ENCODE measurements around the gene CDH13.

The CDH13 gene

DNA sequence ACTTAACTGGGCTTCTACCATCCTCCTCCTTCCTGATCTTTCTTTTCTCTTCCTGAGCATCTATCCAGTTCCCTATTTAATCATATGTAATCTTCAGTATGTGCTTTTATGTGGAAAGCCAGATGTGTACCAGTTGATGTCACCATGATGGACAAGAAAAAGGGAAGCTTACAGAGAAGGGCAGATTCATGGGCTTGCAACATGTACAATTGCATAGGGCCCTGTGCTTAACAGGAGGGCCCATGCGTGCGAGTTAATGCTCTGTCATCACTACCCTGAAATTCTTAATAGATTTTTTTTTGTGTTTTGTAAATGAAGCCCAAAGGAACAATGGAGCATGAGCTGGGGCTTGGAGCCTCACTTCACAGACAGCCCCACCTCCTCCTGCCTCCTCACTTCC is 124.3 kb downstream of the CDH13 start:
- no peak for FAIRE-seq

DNA sequence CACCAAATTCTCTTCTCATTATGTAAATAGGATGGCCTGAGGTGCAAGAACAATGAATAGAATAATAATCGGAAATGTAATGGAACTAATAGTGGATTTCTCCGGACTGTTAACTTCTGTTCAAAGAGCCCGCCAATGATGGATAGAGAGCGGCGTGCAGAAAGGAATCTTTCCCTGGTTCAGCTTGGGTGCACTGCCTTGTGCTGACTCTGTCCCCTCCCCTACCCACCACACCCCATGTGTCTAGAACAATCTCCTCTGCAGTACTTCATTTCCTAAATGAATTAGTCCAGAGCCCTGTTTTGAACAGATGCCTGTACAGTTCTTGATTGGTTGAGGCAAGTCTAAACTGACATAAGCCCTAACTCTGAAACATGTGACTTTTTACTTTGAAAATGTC is 125.4 kb downstream of the CDH13 start:
- no peak for FAIRE-seq

DNA sequence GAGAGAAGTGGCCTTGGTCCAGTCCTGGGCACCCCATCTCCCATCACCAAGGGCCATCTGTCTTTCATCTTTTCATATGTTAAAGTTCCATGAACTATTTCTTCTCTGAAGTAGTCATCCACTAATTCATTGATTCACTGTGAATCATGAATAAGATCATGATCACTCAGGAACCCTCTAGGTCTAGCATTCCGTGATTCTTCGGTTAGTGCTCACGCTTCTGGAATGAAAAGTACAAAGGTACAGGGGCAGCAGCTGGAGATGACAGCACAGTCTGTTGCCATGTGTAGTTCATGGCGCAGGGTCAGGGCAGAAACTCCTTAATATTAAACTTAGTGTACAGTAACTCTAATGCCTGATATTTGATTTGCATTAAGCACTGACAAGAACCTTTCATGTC is 127.1 kb downstream of the CDH13 start:
- no peak for FAIRE-seq

DNA sequence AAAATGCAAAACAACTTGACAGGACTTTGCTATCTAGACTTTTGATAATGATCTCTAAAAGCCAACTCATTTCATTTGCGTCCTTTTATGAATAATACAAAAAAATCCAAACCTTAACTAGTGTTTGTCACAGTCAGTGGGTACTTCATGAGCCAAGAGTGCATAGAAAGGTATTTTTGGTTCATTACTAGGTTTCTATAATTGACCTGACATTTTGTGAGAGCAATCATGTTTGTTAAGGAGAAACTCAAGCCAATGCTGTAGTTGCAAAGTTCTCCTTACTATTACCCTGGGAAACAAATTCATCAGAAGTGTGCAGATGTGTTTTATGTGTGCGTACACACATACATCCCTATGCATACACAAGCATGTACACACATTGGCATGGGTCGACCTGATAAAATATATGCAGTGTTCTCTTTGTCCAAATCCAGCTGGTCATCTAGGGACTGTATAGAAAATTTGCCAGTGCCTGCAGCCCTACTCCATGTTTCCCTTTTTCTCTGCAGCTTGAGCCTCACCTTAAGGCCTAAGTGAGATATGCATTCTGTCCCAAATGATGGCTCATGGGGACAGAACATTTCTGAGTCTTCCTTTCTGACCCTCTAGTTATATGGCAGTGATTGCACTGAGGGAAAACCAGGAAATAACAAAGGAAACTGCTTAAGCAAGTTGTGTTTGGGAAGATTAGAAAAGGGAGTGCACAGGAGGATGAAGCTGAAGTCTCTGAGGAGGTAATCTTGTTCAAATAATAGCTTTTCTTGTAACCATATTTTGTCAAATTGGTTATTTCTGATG is 128.1 kb downstream of the CDH13 start:
- FAIRE-seq = no peak

DNA sequence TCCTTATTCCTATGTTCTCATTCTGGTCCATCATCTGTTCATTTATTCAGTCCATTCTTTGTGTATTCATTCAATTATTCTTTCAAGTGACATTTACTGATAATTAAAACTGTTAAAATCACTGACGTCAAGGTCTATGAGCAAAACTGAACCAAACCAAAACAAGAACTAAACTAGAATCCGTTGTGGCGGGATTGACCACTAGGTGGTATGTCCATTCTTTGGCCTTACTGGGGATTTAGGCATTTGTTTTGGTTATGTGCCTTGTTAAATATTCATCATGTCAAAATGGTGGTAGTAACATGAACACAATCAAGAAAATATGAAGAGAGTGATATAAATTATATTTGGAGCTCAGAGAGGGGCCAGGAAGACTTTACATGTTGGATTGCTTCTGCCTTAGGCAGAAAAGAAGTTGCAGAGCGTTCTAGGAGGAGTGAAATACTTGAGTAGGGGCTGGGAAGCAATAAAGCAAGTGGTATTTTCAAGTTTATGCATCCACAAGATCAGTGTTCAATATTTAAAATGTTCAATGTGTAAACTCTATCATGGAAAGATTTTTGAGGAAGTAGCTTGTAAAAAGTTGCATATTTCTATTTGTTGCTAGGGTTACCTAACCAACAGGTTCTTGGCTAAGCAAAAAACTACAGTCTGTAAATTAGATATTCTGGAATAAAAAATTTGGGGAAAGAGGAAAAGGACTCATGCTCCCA is 129.0 kb downstream of the CDH13 start:
- FAIRE-seq = no peak

DNA sequence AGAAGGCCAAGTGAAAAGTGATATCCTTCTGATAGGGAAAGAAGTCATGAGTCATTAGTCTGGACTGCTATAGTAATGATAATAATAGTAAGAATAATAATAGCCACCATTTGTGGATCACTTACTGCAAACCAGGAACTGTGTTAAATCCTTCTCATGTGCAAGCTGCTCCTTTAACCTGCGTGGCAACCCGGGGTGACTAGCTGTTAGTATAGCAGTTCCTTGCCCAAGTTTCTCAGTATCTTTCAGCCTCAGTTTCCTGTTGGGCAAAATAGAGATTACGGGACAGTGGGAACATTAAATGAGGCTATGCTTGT is 129.5 kb downstream of the CDH13 start:
- FAIRE-seq = no peak

DNA sequence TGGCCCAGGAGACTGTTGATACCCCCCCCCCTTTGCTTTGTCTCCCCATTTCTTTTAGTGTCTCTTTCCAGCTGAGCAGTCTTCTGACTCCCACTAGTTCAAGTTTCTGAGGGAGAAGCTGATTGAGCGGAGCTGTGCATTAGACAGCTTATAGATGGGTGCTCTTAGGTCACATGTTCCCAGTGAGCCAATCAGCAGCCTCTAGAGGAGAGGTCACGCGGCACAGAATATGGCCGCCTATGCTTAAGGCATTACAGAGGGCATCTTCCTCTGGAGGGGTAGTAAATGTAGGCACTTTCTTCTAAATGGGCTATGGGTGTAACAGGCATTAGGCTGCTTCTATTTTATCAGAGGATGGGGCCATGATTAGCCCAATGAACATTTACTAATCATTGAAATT is 131.6 kb downstream of the CDH13 start:
- no peak for FAIRE-seq

DNA sequence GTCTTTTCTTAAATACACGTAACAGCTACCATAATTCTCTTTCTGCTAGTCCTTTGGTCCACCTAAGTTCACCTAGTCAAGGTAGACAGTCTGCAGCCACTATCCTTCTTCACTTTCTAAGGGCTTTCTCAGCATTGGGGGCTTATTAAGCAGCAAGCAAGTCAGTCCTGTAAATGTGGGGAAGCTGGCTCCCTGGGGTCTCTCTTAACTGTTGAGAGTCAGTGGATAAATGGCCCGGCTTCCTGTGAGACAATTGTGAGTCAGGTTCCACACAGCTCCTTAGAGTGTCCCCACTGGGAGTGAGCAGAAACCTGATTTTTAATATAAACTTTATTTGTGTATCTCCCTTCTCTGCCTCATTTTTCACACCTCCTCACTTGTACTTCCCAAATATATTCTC is 132.1 kb downstream of the CDH13 start:
- FAIRE-seq = no peak

DNA sequence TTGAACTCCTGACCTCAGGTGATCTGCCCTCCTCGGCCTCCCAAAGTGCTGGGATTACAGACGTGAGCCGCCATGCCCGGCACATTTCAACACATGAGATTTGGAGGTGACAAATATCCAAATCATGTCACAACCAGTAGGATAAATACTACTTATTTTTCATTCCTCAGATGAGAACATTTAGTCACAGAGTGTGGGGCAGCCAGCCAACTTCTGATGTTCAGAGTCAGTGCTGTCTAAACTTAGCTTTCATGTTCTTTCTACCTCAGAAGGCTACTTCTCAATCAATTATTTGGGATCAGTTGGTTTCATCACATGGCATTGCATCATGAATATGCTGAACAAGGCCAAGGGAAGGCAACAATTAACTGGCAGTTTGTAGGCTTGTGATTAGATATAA is 134.5 kb downstream of the CDH13 start:
- FAIRE-seq = no peak

DNA sequence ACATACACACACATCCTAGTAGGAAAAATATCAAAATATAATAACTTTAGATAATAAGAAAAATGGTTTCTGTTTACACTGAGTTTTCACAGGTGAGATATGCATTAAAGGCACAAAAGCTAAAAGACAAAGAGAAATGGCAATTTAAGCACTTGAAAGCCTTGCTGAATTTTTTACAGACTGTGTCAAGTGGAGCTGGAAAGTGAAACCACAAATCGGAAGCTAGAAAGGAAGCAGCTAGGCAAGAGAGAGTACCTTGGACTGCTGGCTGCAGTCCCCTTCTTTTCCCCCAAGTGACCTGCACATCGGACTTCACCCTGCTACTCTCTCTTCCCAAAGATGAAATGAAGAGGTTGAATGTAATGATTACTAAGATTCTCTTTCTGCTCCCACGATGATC is 135.1 kb downstream of the CDH13 start:
- FAIRE-seq = no peak

DNA sequence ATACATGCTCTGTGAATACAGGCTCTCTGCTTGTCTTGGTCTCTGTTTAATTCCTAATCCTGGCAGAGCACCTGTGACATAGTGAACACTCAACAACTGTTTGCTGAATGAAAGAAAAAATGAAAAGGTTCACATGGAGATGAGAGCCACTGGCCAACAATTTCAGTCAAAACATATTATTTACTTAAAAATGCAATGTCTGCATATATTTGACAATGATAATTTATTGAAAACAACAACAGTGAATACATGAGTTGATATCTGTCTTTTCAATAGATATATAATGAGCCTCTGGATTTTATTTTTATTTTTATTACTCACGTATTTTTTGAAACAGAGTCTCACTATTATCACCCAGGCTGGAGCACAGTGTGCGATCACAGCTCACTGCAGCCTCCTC is 136.6 kb downstream of the CDH13 start:
- no peak for FAIRE-seq

DNA sequence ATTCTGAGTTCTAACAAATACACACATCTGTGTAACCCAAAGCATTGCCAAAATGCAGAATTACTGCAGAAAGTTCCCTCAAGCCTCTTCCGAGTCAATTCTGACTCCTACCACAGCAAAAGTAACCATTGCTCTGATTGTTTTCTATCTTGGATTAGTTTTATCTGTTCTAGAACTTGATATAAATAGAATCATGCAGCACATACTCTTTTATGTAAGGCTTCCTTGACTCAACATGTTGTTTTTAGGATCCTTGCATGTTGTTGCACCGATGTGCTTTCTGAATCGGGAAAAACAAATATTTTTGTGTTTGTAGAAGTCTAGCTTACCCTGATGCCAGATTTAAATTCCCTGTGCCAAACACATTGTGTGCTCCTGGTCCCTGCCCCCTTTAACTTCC is 140.4 kb downstream of the CDH13 start:
- FAIRE-seq = no peak

DNA sequence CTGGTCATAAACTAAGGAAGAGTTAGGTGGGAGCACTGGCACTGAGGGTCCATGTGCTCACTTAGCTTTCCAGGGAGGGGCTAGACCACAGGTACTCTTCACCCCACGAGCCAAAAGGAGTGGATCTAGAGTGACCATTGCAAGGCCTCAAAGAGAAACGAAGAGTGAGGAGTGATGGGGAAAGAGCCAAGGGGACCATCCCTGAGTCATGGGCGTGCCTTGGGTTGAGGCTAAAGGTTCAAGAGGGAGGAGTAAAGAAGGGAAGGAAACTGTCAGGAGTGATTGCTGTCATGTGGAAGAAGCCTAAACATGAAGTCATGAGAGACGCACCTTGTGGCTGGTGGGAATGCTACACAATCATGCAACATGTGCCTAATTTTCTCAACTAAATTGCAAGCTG is 141.0 kb downstream of the CDH13 start:
- FAIRE-seq = no peak

DNA sequence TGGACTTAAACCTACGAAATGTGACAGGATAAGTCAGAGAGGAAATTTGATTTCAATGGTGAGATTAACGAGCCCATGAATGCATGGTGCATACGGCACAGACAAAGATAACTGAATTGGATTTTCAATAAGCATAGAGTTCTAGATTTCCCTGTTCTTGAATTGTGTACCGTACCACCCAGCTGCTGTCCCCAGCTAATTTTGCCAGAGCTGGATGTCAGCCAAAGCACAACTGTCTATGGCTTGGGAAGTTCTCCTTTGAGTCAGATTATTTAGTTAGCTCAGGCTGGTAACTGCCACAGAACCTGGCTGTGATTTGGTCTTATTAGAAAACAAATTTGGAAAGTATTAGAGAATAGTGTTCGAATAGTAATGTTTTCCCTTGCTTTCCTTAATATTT is 143.1 kb downstream of the CDH13 start:
- FAIRE-seq = no peak

DNA sequence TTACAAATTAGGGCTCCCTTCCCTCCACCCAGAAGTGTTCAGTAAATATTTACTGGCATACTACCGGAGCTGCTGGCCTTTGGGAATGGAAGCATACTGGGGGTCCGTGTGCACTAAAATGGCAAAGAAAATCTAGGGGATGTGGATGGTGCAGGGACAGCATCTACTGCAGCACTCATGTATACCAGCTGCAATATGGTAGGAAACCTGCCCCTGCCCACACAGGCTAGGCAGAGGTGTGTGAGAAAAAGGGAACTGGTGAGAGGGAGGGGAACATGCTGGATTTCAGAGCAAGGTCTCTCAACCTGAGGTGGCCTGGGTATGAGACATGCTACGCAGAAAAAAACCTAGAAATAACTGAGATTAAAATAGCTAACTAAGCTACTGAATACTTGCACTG is 145.4 kb downstream of the CDH13 start:
- FAIRE-seq = no peak

DNA sequence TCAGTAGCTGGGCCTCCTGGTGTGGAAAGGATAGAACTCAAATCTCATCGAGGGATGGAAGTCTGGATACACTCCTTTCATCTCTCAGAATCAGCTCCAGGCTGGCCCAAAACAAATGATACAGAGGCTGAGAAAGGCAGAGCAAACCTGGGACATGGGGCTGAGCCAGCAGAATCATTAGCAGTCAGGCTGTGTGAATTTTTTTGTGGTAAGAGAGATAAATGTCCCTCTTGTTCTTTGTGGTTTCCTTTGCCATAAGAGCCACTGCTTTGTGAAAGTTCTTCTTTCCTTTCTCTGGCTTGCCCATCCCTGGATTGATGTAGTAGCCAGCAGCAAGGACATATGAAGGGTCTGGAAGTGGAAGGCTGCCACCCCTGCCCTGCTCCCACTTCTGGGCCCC is 146.2 kb downstream of the CDH13 start:
- FAIRE-seq = no peak

DNA sequence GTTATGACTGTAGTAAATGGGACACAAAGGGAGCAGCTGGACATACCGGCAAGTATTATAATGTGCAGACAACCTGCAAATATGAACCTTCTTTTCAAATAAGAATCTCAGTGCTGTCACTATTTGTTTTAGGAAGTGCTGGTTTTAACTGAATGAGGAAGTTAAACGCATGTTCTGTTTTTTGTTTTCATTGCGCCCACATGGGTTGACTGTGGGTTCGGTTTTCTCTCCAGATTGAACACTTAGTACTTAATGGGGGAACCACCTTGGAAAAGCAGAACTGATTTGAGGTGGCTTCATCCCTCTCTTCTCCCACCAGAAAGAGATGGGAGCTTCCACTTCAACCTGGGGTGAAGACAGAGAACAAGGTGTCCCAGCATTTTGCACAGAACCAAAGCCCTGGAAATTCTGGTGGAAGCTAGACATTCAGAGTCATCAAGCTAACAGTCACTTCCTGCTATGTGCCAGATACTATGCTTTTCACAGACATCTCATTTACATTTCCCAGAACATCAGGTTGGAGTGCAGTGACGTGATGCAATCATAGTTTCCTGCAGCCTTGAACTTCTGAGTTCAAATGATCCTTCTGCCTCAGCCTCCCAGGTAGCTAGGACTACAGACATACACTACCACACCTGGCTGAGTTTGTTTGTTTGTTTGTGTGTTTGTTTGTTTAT is 149.8 kb downstream of the CDH13 start:
- no peak for FAIRE-seq

DNA sequence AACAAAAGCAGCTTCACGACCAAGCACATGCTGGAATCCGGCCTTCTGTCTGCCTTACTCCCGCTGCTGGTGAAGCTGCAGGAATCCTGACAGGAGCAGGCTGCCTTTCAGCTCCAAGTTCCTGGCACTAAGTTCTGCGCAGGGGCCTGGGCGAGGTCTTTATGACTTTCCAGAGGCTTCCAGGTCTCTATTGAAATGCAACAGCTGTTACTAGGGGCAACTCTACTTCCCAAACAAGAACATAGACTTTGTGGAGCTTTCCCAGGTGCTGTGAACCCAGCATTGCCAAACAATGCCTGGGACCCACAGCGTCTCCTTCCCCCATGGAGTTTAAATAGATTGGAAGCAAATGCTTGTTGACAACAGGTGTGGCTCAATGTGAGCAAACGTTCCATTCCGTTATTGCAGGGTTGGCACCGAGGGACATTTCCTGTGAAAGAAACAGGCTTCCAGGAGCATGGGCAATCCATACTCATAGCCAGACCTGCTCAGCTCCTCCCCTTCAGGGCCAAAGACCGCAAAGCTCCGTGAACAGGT is 156.0 kb downstream of the CDH13 start:
- no peak for FAIRE-seq

DNA sequence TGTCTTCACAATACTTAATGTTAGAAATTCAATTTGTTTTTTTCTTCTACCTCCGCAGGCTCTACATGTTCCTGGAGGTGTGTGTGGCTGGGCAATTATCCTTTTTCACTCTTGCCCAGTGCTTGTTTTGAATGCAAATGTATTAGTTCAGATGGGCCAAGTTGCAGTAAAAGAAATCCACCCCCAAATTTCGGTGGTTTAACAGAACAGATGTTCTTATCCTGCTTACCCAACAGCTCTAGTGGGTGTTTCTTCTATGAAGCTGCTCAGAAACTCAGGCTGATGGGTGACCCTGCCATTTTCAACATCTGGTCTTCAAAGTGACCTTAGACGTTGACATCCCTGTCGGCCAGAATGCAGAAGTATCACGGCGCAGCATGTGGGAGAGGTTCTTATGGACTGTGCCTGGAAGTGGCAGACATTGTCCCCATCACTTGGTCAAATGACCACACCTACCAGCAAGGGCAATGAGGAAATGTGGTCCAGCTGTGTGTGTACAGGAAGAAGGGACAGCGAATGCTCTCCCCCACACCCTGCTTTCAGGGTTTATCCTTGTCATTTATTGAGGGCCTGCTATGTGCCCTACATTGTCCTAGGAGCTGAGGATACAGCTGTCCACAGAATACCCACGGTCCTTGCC is 157.3 kb downstream of the CDH13 start:
- no peak for FAIRE-seq

DNA sequence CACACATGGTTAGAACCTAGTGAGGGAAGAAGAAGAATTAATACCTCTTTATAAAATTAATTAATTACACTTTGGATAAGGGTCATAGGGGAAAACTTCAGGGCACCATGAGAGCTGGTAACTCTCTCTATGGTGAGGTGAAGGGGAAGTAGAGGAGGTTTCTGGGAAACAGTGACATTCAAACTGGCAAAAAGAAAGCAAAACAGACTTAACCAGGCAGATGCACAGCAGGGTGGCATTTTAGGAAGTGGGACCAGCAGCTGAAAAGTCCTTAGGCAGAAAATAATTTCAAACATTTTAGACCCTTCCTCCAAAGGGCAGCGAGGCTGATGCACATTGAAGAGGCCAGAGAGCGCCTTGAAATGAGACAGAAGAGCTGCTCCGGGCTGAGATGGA is 157.8 kb downstream of the CDH13 start:
- no peak for FAIRE-seq

DNA sequence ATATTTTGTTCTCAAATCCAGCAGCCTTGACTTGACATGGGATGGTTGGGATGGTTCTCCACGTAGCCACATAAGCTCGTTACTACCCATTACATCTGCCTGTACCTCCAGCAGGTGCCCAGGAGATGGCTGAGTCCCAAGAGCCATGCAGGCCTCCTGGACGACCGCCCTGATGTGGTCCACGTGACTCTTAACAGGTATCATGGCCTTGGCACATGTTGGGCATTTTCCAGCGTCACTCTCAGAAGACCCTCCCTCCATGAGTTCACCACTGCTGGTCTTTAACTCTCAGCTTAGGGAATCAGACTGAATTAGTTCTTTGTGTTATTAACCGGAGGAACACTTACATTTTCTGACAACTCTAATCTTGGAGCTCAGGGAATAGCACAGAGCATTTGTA is 161.5 kb downstream of the CDH13 start:
- FAIRE-seq = no peak

DNA sequence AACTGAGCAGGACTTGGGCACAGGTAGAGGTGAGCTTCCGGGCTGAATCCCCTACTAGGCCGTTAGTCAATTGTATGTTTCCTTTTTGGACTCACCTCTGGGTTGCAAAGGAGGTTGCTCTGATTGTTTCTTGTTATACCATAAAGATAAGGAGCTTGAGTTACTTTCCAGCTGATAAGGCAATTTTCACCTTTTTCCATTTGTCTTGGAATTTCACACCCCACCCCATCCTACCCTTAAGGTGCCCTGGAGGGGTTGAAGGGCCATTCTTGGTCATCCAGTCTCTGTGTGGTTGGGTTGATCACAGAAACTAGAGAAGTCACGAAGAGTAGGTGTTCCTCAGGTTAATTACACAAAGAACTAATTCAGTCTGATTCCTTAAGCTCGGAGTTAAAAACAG is 162.2 kb downstream of the CDH13 start:
- FAIRE-seq = no peak

DNA sequence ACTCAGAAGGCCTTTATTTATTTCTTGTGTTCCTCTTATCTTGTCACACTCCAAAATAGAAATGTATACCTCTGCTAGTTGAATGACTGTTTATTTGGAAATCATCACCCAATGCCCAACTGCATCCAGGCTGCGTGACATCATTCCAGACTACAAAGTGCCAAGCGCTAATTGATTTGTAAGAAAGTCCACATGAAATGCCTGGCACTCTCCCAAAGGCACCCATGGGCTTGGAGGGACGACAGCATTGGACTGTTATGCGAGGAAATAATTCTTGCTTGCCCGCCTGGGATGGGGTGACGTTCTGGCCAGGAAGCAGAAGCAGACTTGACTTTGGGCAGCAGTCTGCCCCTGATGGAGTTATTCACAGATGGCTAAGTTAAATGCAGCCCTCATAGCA is 165.9 kb downstream of the CDH13 start:
- no peak for FAIRE-seq
